Heart left ventricle (tissue), 16 donors: Measurements from ENCODE around the gene SNTB2. TPM values are rescaled to one million over a fixed set of nuclear protein-coding genes. Genes with fewer than 3 reads are reported as not detected.

Experiments
- ATAC-seq, 4 donors: fragments of 200-7000 bp; cut with Tn5 transposase; one replicate each; pipeline ENCODE4 v1.9.1; 2020 to 2022; ENCODE audit warnings: moderate library complexity in 4 of 4, mild to moderate bottlenecking in 3 of 4, moderate number of reproducible peaks in 1 of 4
- DNase-seq, 5 donors: peaks; one replicate each; pipeline ENCODE4 v3.0.0-alpha.2; 2020
- H3K27ac ChIP-seq, 12 donors: fragments of 200-600 bp; sonication (generic) in 4 of 12; one replicate each; pipeline versions ENCODE4 v1.5.0 to v1.8.0; 2016 to 2022; ENCODE audit warnings: mild to moderate bottlenecking in 2 of 12
- H3K27me3 ChIP-seq, 9 donors: fragments of 200-600 bp; sonication (generic) in 2 of 9; one replicate each; pipeline versions ENCODE4 v1.5.1 to v1.8.0; 2016 to 2022; ENCODE audit warnings: mild to moderate bottlenecking in 3 of 9
- H3K36me3 ChIP-seq, 9 donors: fragments of 200-600 bp; sonication (generic) in 2 of 9; one replicate each; pipeline versions ENCODE4 v1.5.0 to v1.8.0; 2018 to 2022; ENCODE audit warnings: mild to moderate bottlenecking in 2 of 9
- H3K4me1 ChIP-seq, 12 donors: fragments of 200-600 bp; sonication (generic) in 4 of 12; one replicate each; pipeline versions ENCODE4 v1.5.0 to v1.8.0; 2016 to 2022; ENCODE audit warnings: mild to moderate bottlenecking in 3 of 12
- H3K4me3 ChIP-seq, 12 donors: fragments of 200-600 bp; sonication (generic) in 4 of 12; one replicate each; pipeline versions ENCODE4 v1.5.0 to v1.8.0; 2017 to 2022; ENCODE audit warnings: mild to moderate bottlenecking in 9 of 12, moderate library complexity in 4 of 12
- H3K9me3 ChIP-seq, 12 donors: fragments of 200-600 bp; sonication (generic) in 4 of 12; one replicate each; pipeline versions ENCODE4 v1.5.0 to v1.8.0; 2016 to 2022; ENCODE audit warnings: mild to moderate bottlenecking in 1 of 12
- POLR2A ChIP-seq, 2 donors: fragments of 450-650 bp; IDR thresholded peaks; one replicate each; pipeline ENCODE4 v1.6.1; 2017; ENCODE audit warnings: antibody characterized with exemption in 2 of 2, mild to moderate bottlenecking in 2 of 2, moderate library complexity in 2 of 2
- WGBS, 4 donors: extraction: QIAGEN DNeasy Blood & Tissue Kit in 2 of 4; methylation state at CpG; one replicate each; pipeline versions ENCODE4 v1.1.5 to v1.1.7; 2013 to 2018; 5-methylcytosine and 5-hydroxymethylcytosine counted together
- intact Hi-C, 10 donors: fragments of 100-400 bp; cut with DNase I; formaldehyde crosslinking; loops; one replicate each; pipeline versions ENCODE4 v1.11.1 to v1.14.2; 2022
- polyA plus RNA-seq, 2 donors: library from polyadenylated mRNA; stranded (reverse); fragments of 200-250 nt; gene quantifications; one replicate each; pipeline ENCODE4 v1.2.3, GENCODE V29; 2013
- total RNA-seq, 9 donors: library from RNA; depleted of rRNA in 2 of 9; stranded (reverse); fragments of >200 nt in 2 of 9; fragmentation: NEBNext Ultra II Directional in 3 of 9; extraction: Animal tissue kit (Norgen Biotek cat#: 25700) in 3 of 9; gene quantifications; one replicate each; pipeline versions ENCODE4 v1.1.0 to v1.2.4, GENCODE V29; 2016 to 2023
- TF ChIP-seq, protein P1 (sequence below), 12 donors: fragments of 200-600 bp; sonication (generic) in 4 of 12; IDR thresholded peaks; one replicate each; pipeline versions ENCODE4 v1.5.0 to v1.8.0; 2018 to 2022; ENCODE audit warnings: antibody characterized with exemption in 12 of 12, mild to moderate bottlenecking in 5 of 12
- donor health status: ischemic (EF 13 %, LVEDD 7.1; RV severe dilation, severe dysfunction).
- donor health status: healthy with polysubstance abuse.
- donor health status: DM: no; HTN: yes; CAD: no.
- donor health status: DM: no; HTN: no; CAD: no.
- donor health status: ischemic (EF 25% LVEDD 6.9; RV normal size, moderate dysfunction).
- donor health status: ischemic (EF 25% LVEDD 5.7; RV mildly dilated, moderate dysfunction).
- donor health status: healthy.
- donor health status: DM: yes; HTN: yes; CAD: no.
- donor health status: ischemic (EF 35%, LVEDD 5.7; RV mildly dilated, moderate dysfunction).
- donor health status: nonischemic (EF 11% LVEDD 7.7; RV severe dilation, severe dysfunction).
- donor health status: DM: yes; HTN: yes; CAD: no.
- donor health status: PGD.
- donor health status: ischemic (EF 29% LVEDD 5.4; RV normal size, mild dysfunction).
- donor health status: nonischemic (EF 23%, LVEDD 6.1; RV moderate dilation, normal function).

The SNTB2 gene
- total and polyA plus RNA-seq, 11 donors = 2.2 to 28.5 (median 13.0) TPM

DNA sequence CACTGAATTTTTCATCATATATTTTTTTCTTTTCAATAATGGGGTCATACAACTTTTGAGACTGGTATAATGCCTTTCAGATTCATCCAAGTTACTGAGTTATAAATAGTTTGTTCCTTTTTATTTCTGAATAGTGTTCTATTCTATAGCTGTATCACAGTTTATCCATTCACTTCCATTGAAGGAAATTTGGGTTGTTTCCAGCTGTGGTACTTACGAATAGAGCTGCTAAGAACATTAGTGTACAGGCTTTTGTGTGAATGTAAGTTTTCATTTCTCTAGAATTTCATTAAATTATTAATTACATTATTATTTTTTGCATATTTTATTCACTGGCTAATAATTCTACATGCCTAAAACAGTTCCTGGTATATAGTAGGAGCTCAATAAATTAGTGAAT, 52.9 kb downstream of the SNTB2 start:
- no peak for ATAC-seq
- 50 to 73% (median 59%) methylated on average over 1 of the region's 1 CpG for WGBS, 4 donors
- intact Hi-C loops = no loop called here
- H3K27ac ChIP-seq = no peak overlapping the region
- H3K36me3 ChIP-seq = no peaks in the 10 kb centered on the region
- H3K4me3 ChIP-seq = no peak overlapping the region
- TF ChIP-seq, protein P1, sequence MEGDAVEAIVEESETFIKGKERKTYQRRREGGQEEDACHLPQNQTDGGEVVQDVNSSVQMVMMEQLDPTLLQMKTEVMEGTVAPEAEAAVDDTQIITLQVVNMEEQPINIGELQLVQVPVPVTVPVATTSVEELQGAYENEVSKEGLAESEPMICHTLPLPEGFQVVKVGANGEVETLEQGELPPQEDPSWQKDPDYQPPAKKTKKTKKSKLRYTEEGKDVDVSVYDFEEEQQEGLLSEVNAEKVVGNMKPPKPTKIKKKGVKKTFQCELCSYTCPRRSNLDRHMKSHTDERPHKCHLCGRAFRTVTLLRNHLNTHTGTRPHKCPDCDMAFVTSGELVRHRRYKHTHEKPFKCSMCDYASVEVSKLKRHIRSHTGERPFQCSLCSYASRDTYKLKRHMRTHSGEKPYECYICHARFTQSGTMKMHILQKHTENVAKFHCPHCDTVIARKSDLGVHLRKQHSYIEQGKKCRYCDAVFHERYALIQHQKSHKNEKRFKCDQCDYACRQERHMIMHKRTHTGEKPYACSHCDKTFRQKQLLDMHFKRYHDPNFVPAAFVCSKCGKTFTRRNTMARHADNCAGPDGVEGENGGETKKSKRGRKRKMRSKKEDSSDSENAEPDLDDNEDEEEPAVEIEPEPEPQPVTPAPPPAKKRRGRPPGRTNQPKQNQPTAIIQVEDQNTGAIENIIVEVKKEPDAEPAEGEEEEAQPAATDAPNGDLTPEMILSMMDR (IDR thresholded peaks at IDR 0.05) = no peak
- TF ChIP-seq POLR2A (IDR thresholded peaks at IDR 0.05) = no peak
- no peak for DNase-seq
- H3K4me1 ChIP-seq = peaks cover 0 to 34% (median 2%) of the 10 kb centered on the region in 12 donors
- H3K9me3 ChIP-seq = no peaks in the 10 kb centered on the region
- no peaks in the 10 kb centered on the region for H3K27me3 ChIP-seq

GRCh38 chr16:69240331-69240730, 53.4 kb downstream of the SNTB2 start:
- Histone ChIP-seq H3K27me3 (no peaks in the 10 kb centered on the region), H3K4me3 (no peak overlapping the region), H3K4me1 (peaks cover 0 to 31% (median 2%) of the 10 kb centered on the region in 12 donors), H3K9me3 (no peaks in the 10 kb centered on the region), H3K27ac (no peak overlapping the region), H3K36me3 (peaks cover 0 to 4% (median 0%) of the 10 kb centered on the region in 9 donors)
- DNase-seq (no peak), ATAC-seq (no peak)
- 81 to 86% (median 84%) methylated on average over 2 of the region's 2 CpGs for WGBS, 4 donors
- intact Hi-C loops = no loop called here
- TF ChIP-seq POLR2A (IDR thresholded peaks at IDR 0.05) = no peak
- TF ChIP-seq, protein P1 (IDR thresholded peaks at IDR 0.05) = no peak

DNA sequence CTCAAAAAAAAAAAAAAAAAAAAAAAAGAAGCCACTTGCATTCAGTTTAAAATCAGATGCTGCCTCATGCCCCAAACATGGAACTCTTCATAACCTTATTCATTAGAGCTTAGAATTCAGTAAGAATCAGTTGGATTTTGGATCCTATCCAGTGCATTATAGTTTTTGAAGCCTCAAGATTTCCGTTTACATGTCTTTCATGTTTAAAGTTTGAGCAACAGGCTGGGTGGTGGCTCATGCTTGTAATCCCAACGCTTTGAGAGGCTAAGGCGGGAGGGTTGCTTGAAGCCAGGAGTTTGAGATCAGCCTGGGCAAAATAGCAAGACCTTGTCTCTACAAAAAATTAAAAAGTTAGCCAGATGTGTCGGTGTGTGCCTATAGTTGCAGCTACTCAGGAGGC, 55.0 kb downstream of the SNTB2 start:
- DNase-seq = no peak
- 86 to 95% (median 91%) methylated on average over 4 of the region's 4 CpGs for WGBS, 4 donors
- H3K9me3 ChIP-seq = no peaks in the 10 kb centered on the region
- H3K4me1 ChIP-seq = peaks cover 0 to 27% (median 2%) of the 10 kb centered on the region in 12 donors
- no peak overlapping the region for H3K4me3 ChIP-seq
- no peaks in the 10 kb centered on the region for H3K27me3 ChIP-seq
- no peak for TF ChIP-seq POLR2A (IDR thresholded peaks at IDR 0.05)
- TF ChIP-seq, protein P1 (IDR thresholded peaks at IDR 0.05) = no peak
- peaks cover 0 to 12% (median 6%) of the 10 kb centered on the region in 9 donors for H3K36me3 ChIP-seq
- intact Hi-C loops = no loop called here
- no peak overlapping the region for H3K27ac ChIP-seq
- no peak for ATAC-seq

- no peak overlapping the region for H3K4me3 ChIP-seq
- H3K9me3 ChIP-seq = no peaks in the 10 kb centered on the region
- no peak overlapping the region for H3K27ac ChIP-seq
- WGBS, 4 donors = 85 to 88% (median 86%) methylated on average over 2 of the region's 2 CpGs
- intact Hi-C loops = no loop called here
- no peak for ATAC-seq
- H3K4me1 ChIP-seq = peaks cover 0 to 13% (median 0%) of the 10 kb centered on the region in 12 donors
- no peaks in the 10 kb centered on the region for H3K27me3 ChIP-seq
- H3K36me3 ChIP-seq = peaks cover 0 to 24% (median 17%) of the 10 kb centered on the region in 9 donors
- no peak for DNase-seq
- no peak for TF ChIP-seq POLR2A (IDR thresholded peaks at IDR 0.05)
- TF ChIP-seq, protein P1 (IDR thresholded peaks at IDR 0.05) = no peak
Observed at GRCh38 chr16:69243479-69243878, 56.5 kb downstream of the SNTB2 start.
